HT1080 (cell line): ENCODE measurements around the gene EIF2S3. TPM values are rescaled to one million over a fixed set of nuclear protein-coding genes. Genes with fewer than 3 reads are reported as not detected.
A peak's percentile ranks its signal among the peaks of the same experiment; 100 is the strongest.
"Not testable (repeated sequence)": the region's sequence is repeated elsewhere in the genome, so short reads cannot be mapped to it uniquely, and the experiment has no call there.

Experiments used
- DNase-seq: peaks from one replicate; pipeline ENCODE4 v3.0.0-alpha.2; 2015; ENCODE audit warnings: low read depth
- total RNA-seq: library from RNA; depleted of rRNA; stranded (reverse); fragments of >200 nt; shearing (Covaris generic); gene quantifications from 2 replicates; pipeline ENCODE4 v1.2.3, GENCODE V29; 2014

EIF2S3 gene
- total RNA-seq, 1 experiment from 2014 or later, result 212 TPM

GRCh38 chrX:24049643-24050042 lies 5.1 kb upstream of the EIF2S3 start:
- not testable (repeated sequence) for DNase-seq

GRCh38 chrX:24050522-24051318 lies 4.0 kb upstream of the EIF2S3 start:
- DNase-seq, result not testable (repeated sequence)

- DNase-seq, result no peak
These were observed 244 bp downstream of the EIF2S3 start for GRCh38 chrX:24055043-24055356.

- no peak for DNase-seq
These were observed 8.7 kb downstream of the EIF2S3 start for GRCh38 chrX:24063488-24063887.

- DNase-seq, result no peak
These were observed 15.1 kb downstream of the EIF2S3 start for GRCh38 chrX:24069877-24070276.

- no peak for DNase-seq
These were observed 24.7 kb downstream of the EIF2S3 start for GRCh38 chrX:24079411-24079810.

GRCh38 chrX:24080245-24080644 lies 25.5 kb downstream of the EIF2S3 start:
- not testable (repeated sequence) for DNase-seq

- no peak for DNase-seq
These were observed 25.9 kb downstream of the EIF2S3 start for GRCh38 chrX:24080704-24081103.

GRCh38 chrX:24081661-24082154 lies 27.0 kb downstream of the EIF2S3 start:
- peak; percentile 85 for DNase-seq

GRCh38 chrX:24082447-24082846 lies 27.7 kb downstream of the EIF2S3 start:
- no peak for DNase-seq

- DNase-seq, result no peak
These were observed 30.3 kb downstream of the EIF2S3 start for GRCh38 chrX:24085101-24085500.

GRCh38 chrX:24090300-24091200 lies 35.8 kb downstream of the EIF2S3 start:
- no peak for DNase-seq

GRCh38 chrX:24093746-24094145 lies 39.0 kb downstream of the EIF2S3 start:
- no peak for DNase-seq

- DNase-seq, result no peak
These were observed 43.0 kb downstream of the EIF2S3 start for GRCh38 chrX:24097741-24098260.

- DNase-seq, result no peak
These were observed 44.2 kb downstream of the EIF2S3 start for GRCh38 chrX:24098932-24099331.

GRCh38 chrX:24099394-24099793 lies 44.6 kb downstream of the EIF2S3 start:
- no peak for DNase-seq

GRCh38 chrX:24100713-24101112 lies 46.0 kb downstream of the EIF2S3 start:
- DNase-seq, result no peak

GRCh38 chrX:24110069-24110468 lies 55.3 kb downstream of the EIF2S3 start:
- DNase-seq, result no peak

GRCh38 chrX:24113181-24113580 lies 58.4 kb downstream of the EIF2S3 start:
- DNase-seq, result no peak

GRCh38 chrX:24117258-24117657 lies 62.5 kb downstream of the EIF2S3 start:
- DNase-seq, result peak; percentile 49

GRCh38 chrX:24124244-24124799 lies 69.6 kb downstream of the EIF2S3 start:
- DNase-seq, result no peak
